ENCODE measurements around the gene ATXN7L3.
"Not testable (repeated sequence)": the region's sequence is repeated elsewhere in the genome, so short reads cannot be mapped to it uniquely, and the experiment has no call there.

ATXN7L3 gene

GRCh38 chr17:44199553-44200477 lies at the start of gene ATXN7L3:
TSS of gene ATXN7L3 (minus strand) at chr17:44199884. CDS start at chr17:44198070, 1,814 bp downstream.
- DNase-seq (ENCODE audit: low spot score) = peak; percentile 99

- DNase-seq (ENCODE audit: low spot score) = no peak
Observed at GRCh38 chr17:44247876-44248736, 48.4 kb upstream of the ATXN7L3 start.

- no peak for DNase-seq (ENCODE audit: low spot score)
Observed at GRCh38 chr17:44247440-44247841, 47.8 kb upstream of the ATXN7L3 start.

- DNase-seq (ENCODE audit: low spot score) = no peak
Observed at GRCh38 chr17:44241106-44241624, 41.5 kb upstream of the ATXN7L3 start.

- not testable (repeated sequence) for DNase-seq (ENCODE audit: low spot score)
Observed at GRCh38 chr17:44237886-44238285, 38.2 kb upstream of the ATXN7L3 start.

- no peak for DNase-seq (ENCODE audit: low spot score)
Observed at GRCh38 chr17:44236444-44236991, 36.8 kb upstream of the ATXN7L3 start.

GRCh38 chr17:44235583-44235936 lies 35.9 kb upstream of the ATXN7L3 start:
- DNase-seq (ENCODE audit: low spot score) = no peak

GRCh38 chr17:44233582-44233981 lies 33.9 kb upstream of the ATXN7L3 start:
- no peak for DNase-seq (ENCODE audit: low spot score)

GRCh38 chr17:44232061-44232460 lies 32.4 kb upstream of the ATXN7L3 start:
- DNase-seq (ENCODE audit: low spot score) = no peak

GRCh38 chr17:44230140-44230539 lies 30.5 kb upstream of the ATXN7L3 start:
- no peak for DNase-seq (ENCODE audit: low spot score)

GRCh38 chr17:44229090-44229489 lies 29.4 kb upstream of the ATXN7L3 start:
- DNase-seq (ENCODE audit: low spot score) = no peak

GRCh38 chr17:44223541-44224071 lies 23.9 kb upstream of the ATXN7L3 start:
- no peak for DNase-seq (ENCODE audit: low spot score)

GRCh38 chr17:44222112-44222869 lies 22.6 kb upstream of the ATXN7L3 start:
- no peak for DNase-seq (ENCODE audit: low spot score)

- no peak for DNase-seq (ENCODE audit: low spot score)
Observed at GRCh38 chr17:44221862-44222111, 22.1 kb upstream of the ATXN7L3 start.

GRCh38 chr17:44221084-44221861 lies 21.6 kb upstream of the ATXN7L3 start:
- DNase-seq (ENCODE audit: low spot score) = peak; percentile 73

- DNase-seq (ENCODE audit: low spot score) = no peak
Observed at GRCh38 chr17:44220213-44221083, 20.8 kb upstream of the ATXN7L3 start.

- DNase-seq (ENCODE audit: low spot score) = no peak
Observed at GRCh38 chr17:44219616-44220212, 20.0 kb upstream of the ATXN7L3 start, which contains the start of gene UBTF. TSS of gene UBTF (minus strand) at chr17:44219675. CDS start at chr17:44218229, 1,446 bp downstream.

- no peak for DNase-seq (ENCODE audit: low spot score)
Observed at GRCh38 chr17:44219108-44219615, 19.5 kb upstream of the ATXN7L3 start.
